ENCODE results near the gene LSR. TPM values are rescaled to one million over a fixed set of nuclear protein-coding genes. Genes with fewer than 3 reads are reported as not detected.

Gene LSR
- total and polyA plus RNA-seq, 2 donors from 2014 or later: 37.9 to 87.2 TPM

Other genes with a start within 250 kb of the LSR start
- 87.3 TPM for gene GRAMD1A, start 248.7 kb upstream of the LSR start, total RNA-seq
- gene GRAMD1A, start 248.7 kb upstream of the LSR start, polyA plus RNA-seq (ENCODE audit: insufficient read depth, low read depth, low replicate concordance): 29.8 TPM
- 24.1 TPM for gene SCN1B, start 218.5 kb upstream of the LSR start, total RNA-seq
- gene SCN1B, start 218.5 kb upstream of the LSR start, polyA plus RNA-seq (ENCODE audit: insufficient read depth, low read depth, low replicate concordance): 9.6 TPM
- 134 TPM for gene HPN, start 207.3 kb upstream of the LSR start, total RNA-seq
- gene HPN, start 207.3 kb upstream of the LSR start, polyA plus RNA-seq (ENCODE audit: insufficient read depth, low read depth, low replicate concordance): 331 TPM
- gene FXYD3, start 133.2 kb upstream of the LSR start, total RNA-seq: 33.7 TPM
- 26.4 TPM for gene FXYD3, start 133.2 kb upstream of the LSR start, polyA plus RNA-seq (ENCODE audit: insufficient read depth, low read depth, low replicate concordance)
- 7.5 TPM for gene LGI4, start 113.9 kb upstream of the LSR start, total RNA-seq
- 5.1 TPM for gene LGI4, start 113.9 kb upstream of the LSR start, polyA plus RNA-seq (ENCODE audit: insufficient read depth, low read depth, low replicate concordance)
- gene FXYD1, start 110.2 kb upstream of the LSR start, total RNA-seq: 31.8 TPM
- 39.0 TPM for gene FXYD1, start 110.2 kb upstream of the LSR start, polyA plus RNA-seq (ENCODE audit: insufficient read depth, low read depth, low replicate concordance)
- gene FXYD7, start 105.7 kb upstream of the LSR start, total RNA-seq: 0.94 TPM
- gene FXYD7, start 105.7 kb upstream of the LSR start, polyA plus RNA-seq (ENCODE audit: insufficient read depth, low read depth, low replicate concordance): not detected
- gene FXYD5, start 94.3 kb upstream of the LSR start, total RNA-seq: 84.5 TPM
- 41.9 TPM for gene FXYD5, start 94.3 kb upstream of the LSR start, polyA plus RNA-seq (ENCODE audit: insufficient read depth, low read depth, low replicate concordance)
- gene FAM187B, start 20.3 kb upstream of the LSR start, total RNA-seq: not detected
- gene FAM187B, start 20.3 kb upstream of the LSR start, polyA plus RNA-seq (ENCODE audit: insufficient read depth, low read depth, low replicate concordance): not detected
- 118 TPM for gene USF2, start 20.0 kb downstream of the LSR start, total RNA-seq
- 82.8 TPM for gene USF2, start 20.0 kb downstream of the LSR start, polyA plus RNA-seq (ENCODE audit: insufficient read depth, low read depth, low replicate concordance)
- gene HAMP, start 33.5 kb downstream of the LSR start, total RNA-seq: 1.3 TPM
- 1.1 TPM for gene HAMP, start 33.5 kb downstream of the LSR start, polyA plus RNA-seq (ENCODE audit: insufficient read depth, low read depth, low replicate concordance)
- gene MAG, start 43.2 kb downstream of the LSR start, total RNA-seq: 1.1 TPM
- gene MAG, start 43.2 kb downstream of the LSR start, polyA plus RNA-seq (ENCODE audit: insufficient read depth, low read depth, low replicate concordance): 0.41 TPM
- gene CD22, start 80.2 kb downstream of the LSR start, total RNA-seq: 15.4 TPM
- gene CD22, start 80.2 kb downstream of the LSR start, polyA plus RNA-seq (ENCODE audit: insufficient read depth, low read depth, low replicate concordance): 0.82 TPM
- not detected for gene FFAR1, start 98.9 kb downstream of the LSR start, total RNA-seq
- gene FFAR1, start 98.9 kb downstream of the LSR start, polyA plus RNA-seq (ENCODE audit: insufficient read depth, low read depth, low replicate concordance): not detected
- not detected for gene FFAR3, start 109.5 kb downstream of the LSR start, total RNA-seq
- not detected for gene FFAR3, start 109.5 kb downstream of the LSR start, polyA plus RNA-seq (ENCODE audit: insufficient read depth, low read depth, low replicate concordance)
- not detected for gene GPR42, start 122.1 kb downstream of the LSR start, total RNA-seq
- gene GPR42, start 122.1 kb downstream of the LSR start, polyA plus RNA-seq (ENCODE audit: insufficient read depth, low read depth, low replicate concordance): not detected
- gene FFAR2, start 199.3 kb downstream of the LSR start, total RNA-seq: 0.22 TPM
- gene FFAR2, start 199.3 kb downstream of the LSR start, polyA plus RNA-seq (ENCODE audit: insufficient read depth, low read depth, low replicate concordance): not detected
- not detected for gene KRTDAP, start 241.5 kb downstream of the LSR start, total RNA-seq
- gene KRTDAP, start 241.5 kb downstream of the LSR start, polyA plus RNA-seq (ENCODE audit: insufficient read depth, low read depth, low replicate concordance): not detected